Astrocyte (in vitro differentiated cells and primary cell): Measurements from ENCODE around the gene PRPF31. TPM values are rescaled to one million over a fixed set of nuclear protein-coding genes. Genes with fewer than 3 reads are reported as not detected.

Experiments
- DNase-seq: peaks from one replicate; pipeline ENCODE4 v3.0.0-alpha.2; 2010; ENCODE audit warnings: low read depth
- FAIRE-seq: peaks from 2 replicates; lab custom pipeline; 2011; peaks lifted over from hg19 to GRCh38; lab: Jason Lieb, UNC
- H2AFZ ChIP-seq: 2 replicates; pipeline ENCODE4 v1.6.0; 2012; ENCODE audit warnings: low read depth, low read length, inconsistent platforms
- H3K27ac ChIP-seq: 2 replicates; pipeline ENCODE4 v1.5.1; 2011; ENCODE audit warnings: low read depth, low read length, inconsistent platforms
- H3K27me3 ChIP-seq: 2 replicates; pipeline ENCODE4 v1.6.0; 2011; ENCODE audit warnings: low read length, inconsistent platforms; ENCODE audit not compliant: insufficient read depth
- H3K36me3 ChIP-seq: 2 replicates; pipeline ENCODE4 v1.5.1; 2011; ENCODE audit warnings: low read length, inconsistent platforms; ENCODE audit not compliant: insufficient read depth
- H3K4me1 ChIP-seq: 2 replicates; pipeline ENCODE4 v1.5.1; 2011; ENCODE audit warnings: low read length, inconsistent platforms; ENCODE audit not compliant: insufficient read depth
- H3K4me2 ChIP-seq: 2 replicates; pipeline ENCODE4 v1.6.0; 2012; ENCODE audit warnings: low read length, inconsistent platforms
- H3K4me3 ChIP-seq: 2 replicates; pipeline ENCODE4 v1.5.1; 2011; ENCODE audit warnings: low read depth, mild to moderate bottlenecking, low read length, inconsistent platforms; ENCODE audit not compliant: insufficient read depth
- H3K79me2 ChIP-seq: 2 replicates; pipeline ENCODE4 v1.6.0; 2012; ENCODE audit warnings: mild to moderate bottlenecking, low read length, inconsistent platforms; ENCODE audit not compliant: insufficient read depth
- H3K9ac ChIP-seq: 2 replicates; pipeline ENCODE4 v1.6.0; 2012; ENCODE audit warnings: mild to moderate bottlenecking, low read length, inconsistent platforms
- H3K9me3 ChIP-seq: 2 replicates; pipeline ENCODE4 v1.5.1; 2012; ENCODE audit warnings: low read depth, mild to moderate bottlenecking, low read length, inconsistent platforms; ENCODE audit not compliant: insufficient read depth
- H4K20me1 ChIP-seq: 2 replicates; pipeline ENCODE4 v1.6.0; 2012; ENCODE audit warnings: low read length, inconsistent platforms; ENCODE audit not compliant: insufficient read depth
- H3K27ac Mint-ChIP-seq: one replicate; pipeline ENCODE4 v1.8.0; 2021; ENCODE audit warnings: mild to moderate bottlenecking, mixed read lengths; ENCODE audit not compliant: unreplicated experiment
- H3K27me3 Mint-ChIP-seq: one replicate; pipeline ENCODE4 v1.8.0; 2021; ENCODE audit warnings: low read depth, mixed read lengths; ENCODE audit not compliant: unreplicated experiment
- H3K36me3 Mint-ChIP-seq: one replicate; pipeline ENCODE4 v1.8.0; 2021; ENCODE audit warnings: low read depth, mixed read lengths; ENCODE audit not compliant: unreplicated experiment
- H3K4me1 Mint-ChIP-seq: one replicate; pipeline ENCODE4 v1.8.0; 2021; ENCODE audit warnings: low read depth, mixed read lengths; ENCODE audit not compliant: unreplicated experiment
- H3K4me3 Mint-ChIP-seq: one replicate; pipeline ENCODE4 v1.8.0; 2021; ENCODE audit warnings: mild to moderate bottlenecking, moderate library complexity, mixed read lengths; ENCODE audit not compliant: unreplicated experiment
- H3K9me3 Mint-ChIP-seq: one replicate; pipeline ENCODE4 v1.8.0; 2021; ENCODE audit warnings: mild to moderate bottlenecking, mixed read lengths; ENCODE audit not compliant: unreplicated experiment
- EZH2 ChIP-seq: IDR thresholded peaks from 2 replicates; pipeline ENCODE4 v1.6.1; 2012; ENCODE audit warnings: mild to moderate bottlenecking, low read length, inconsistent platforms; ENCODE audit not compliant: insufficient read depth
- total RNA-seq: library from RNA; stranded (reverse); gene quantifications from 2 replicates; pipeline ENCODE4 v1.2.1, GENCODE V29; 2021
- TF ChIP-seq, protein P1 (sequence below): IDR thresholded peaks from 2 replicates; pipeline ENCODE4 v1.5.1; 2011; ENCODE audit warnings: low read depth, mild to moderate bottlenecking, inconsistent platforms, low read length, moderate library complexity; ENCODE audit not compliant: insufficient read depth

Gene PRPF31
- total RNA-seq, 1 donor from 2014 or later: 67.2 TPM

DNA sequence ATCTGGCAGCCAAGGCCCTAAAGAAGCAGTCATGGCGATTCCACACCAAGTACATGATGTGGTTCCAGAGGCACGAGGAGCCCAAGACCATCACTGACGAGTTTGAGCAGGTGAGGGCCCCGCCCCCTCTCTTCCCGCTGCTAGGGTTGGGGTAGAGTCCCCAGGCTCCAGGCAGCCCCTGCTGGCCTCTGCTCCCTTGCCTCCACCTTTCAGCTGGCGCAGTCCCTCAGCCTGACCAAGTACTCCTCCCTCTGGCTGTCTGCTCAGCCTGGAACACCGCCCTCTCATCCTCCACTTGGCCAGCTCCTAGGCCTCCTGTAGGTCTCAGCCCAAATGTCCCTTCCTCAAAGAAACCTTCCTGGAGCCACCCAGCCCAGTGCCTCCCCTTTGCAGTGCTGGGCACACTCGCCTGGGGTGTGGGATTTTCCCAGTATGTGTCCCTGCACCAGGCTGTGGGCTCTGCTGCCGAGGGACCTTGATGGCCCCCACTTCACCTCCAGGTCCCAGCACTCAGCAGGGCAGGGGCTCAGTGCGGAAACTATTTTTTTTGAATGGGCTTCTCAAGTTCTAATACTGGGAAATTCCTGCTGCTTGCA is 38.3 kb downstream of the PRPF31 start:
- Mint-ChIP-seq H3K36me3 (peaks cover 14% of the 10 kb centered on the region), H3K27ac (no peak overlapping the region), H3K27me3 (no peaks in the 10 kb centered on the region), H3K4me3 (peak overlapping the region; percentile 20), H3K9me3 (no peaks in the 10 kb centered on the region), H3K4me1 (peaks cover 5% of the 10 kb centered on the region)
- TF ChIP-seq, protein P1, sequence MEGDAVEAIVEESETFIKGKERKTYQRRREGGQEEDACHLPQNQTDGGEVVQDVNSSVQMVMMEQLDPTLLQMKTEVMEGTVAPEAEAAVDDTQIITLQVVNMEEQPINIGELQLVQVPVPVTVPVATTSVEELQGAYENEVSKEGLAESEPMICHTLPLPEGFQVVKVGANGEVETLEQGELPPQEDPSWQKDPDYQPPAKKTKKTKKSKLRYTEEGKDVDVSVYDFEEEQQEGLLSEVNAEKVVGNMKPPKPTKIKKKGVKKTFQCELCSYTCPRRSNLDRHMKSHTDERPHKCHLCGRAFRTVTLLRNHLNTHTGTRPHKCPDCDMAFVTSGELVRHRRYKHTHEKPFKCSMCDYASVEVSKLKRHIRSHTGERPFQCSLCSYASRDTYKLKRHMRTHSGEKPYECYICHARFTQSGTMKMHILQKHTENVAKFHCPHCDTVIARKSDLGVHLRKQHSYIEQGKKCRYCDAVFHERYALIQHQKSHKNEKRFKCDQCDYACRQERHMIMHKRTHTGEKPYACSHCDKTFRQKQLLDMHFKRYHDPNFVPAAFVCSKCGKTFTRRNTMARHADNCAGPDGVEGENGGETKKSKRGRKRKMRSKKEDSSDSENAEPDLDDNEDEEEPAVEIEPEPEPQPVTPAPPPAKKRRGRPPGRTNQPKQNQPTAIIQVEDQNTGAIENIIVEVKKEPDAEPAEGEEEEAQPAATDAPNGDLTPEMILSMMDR: no peak
- TF ChIP-seq EZH2: no peak
- DNase-seq (no peak), FAIRE-seq (no peak)
- Histone ChIP-seq H3K9ac (no peak overlapping the region), H3K4me3 (no peak overlapping the region), H3K27me3 (no peaks in the 10 kb centered on the region), H3K27ac (no peak overlapping the region), H3K9me3 (no peaks in the 10 kb centered on the region), H3K4me2 (no peak overlapping the region), H3K36me3 (peaks cover 48% of the 10 kb centered on the region), H3K79me2 (peaks cover 16% of the 10 kb centered on the region), H2AFZ (no peak overlapping the region), H3K4me1 (peaks cover 21% of the 10 kb centered on the region), H4K20me1 (peaks cover 62% of the 10 kb centered on the region)

DNA sequence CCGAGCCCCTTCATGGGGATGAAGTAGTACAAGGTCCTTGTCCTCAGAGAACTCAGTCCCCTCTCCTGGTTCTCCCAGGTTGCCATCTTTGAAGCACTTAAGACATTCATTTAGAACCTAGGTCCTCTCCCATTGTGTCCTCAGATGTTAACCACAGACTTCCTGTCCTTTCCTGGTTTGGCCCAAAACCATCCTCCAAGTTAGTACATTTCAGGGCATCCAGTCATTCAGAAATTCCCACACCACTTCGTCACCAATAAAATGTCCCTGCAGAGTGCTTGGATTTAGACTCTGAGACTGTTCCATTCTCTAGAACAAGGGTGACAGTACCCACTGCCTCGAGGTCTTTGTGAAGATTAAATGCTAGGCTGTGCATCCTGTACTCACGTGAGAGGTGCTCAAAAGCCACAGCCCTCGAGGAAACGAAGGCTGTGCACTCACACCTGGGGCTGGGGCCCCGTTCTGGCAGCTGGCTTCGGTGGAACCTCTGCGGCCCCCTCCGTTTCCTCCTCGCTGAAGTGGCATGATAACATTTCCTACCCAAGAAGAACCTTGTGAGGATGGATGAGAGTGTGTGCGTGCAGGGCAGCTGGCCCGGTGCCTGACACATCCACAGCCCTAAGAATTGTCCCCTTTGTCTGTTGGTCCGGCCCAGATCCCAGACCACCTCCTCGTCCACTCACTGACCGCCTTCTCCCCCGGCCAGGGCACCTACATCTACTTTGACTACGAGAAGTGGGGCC is 39.2 kb downstream of the PRPF31 start:
- H3K4me3 ChIP-seq: no peak overlapping the region
- peaks cover 41% of the 10 kb centered on the region for H3K36me3 ChIP-seq
- peaks cover 54% of the 10 kb centered on the region for H4K20me1 ChIP-seq
- Mint-ChIP-seq H3K27ac (peak overlapping the region; percentile 58), H3K27me3 (no peaks in the 10 kb centered on the region), H3K4me1 (peaks cover 5% of the 10 kb centered on the region), H3K4me3 (no peak overlapping the region), H3K9me3 (no peaks in the 10 kb centered on the region), H3K36me3 (peaks cover 11% of the 10 kb centered on the region)
- peak overlapping the region; percentile 30 for H3K4me2 ChIP-seq
- DNase-seq (peak; percentile 49), FAIRE-seq (no peak)
- H3K27me3 ChIP-seq: no peaks in the 10 kb centered on the region
- H3K27ac ChIP-seq: peak overlapping the region; percentile 39
- no peaks in the 10 kb centered on the region for H3K9me3 ChIP-seq
- no peak overlapping the region for H2AFZ ChIP-seq
- TF ChIP-seq EZH2: no peak
- peaks cover 18% of the 10 kb centered on the region for H3K79me2 ChIP-seq
- H3K4me1 ChIP-seq: peaks cover 25% of the 10 kb centered on the region
- H3K9ac ChIP-seq: peak overlapping the region; percentile 29

DNA sequence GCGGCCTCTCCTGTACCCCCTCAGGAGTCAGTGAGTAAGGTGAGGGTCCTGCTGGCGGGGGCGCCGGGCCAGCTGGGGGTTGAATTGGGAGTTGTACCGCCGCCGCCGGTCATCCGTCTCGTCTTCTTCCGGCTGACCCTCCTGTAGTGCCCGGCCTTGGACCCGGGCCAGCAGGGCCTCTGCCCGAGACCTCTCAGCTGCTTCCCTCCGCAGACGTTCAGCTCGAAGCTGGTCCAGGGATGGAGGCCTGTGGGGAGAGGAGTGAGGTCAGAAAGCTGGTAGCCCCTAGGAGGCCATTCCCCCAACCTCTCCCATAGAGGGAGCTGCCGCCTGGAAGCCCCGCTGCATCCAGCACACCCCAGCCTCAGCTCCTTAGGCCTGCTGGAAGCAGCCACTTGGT is 40.1 kb downstream of the PRPF31 start:
- Histone ChIP-seq H3K27me3 (no peaks in the 10 kb centered on the region), H3K27ac (no peak overlapping the region), H3K9me3 (no peaks in the 10 kb centered on the region), H3K4me3 (no peak overlapping the region), H4K20me1 (peaks cover 48% of the 10 kb centered on the region), H3K36me3 (peaks cover 39% of the 10 kb centered on the region), H3K79me2 (peaks cover 18% of the 10 kb centered on the region), H2AFZ (no peak overlapping the region), H3K9ac (no peak overlapping the region), H3K4me1 (peaks cover 30% of the 10 kb centered on the region), H3K4me2 (no peak overlapping the region)
- Mint-ChIP-seq H3K4me3 (no peak overlapping the region), H3K36me3 (peaks cover 10% of the 10 kb centered on the region), H3K27ac (no peak overlapping the region), H3K9me3 (no peaks in the 10 kb centered on the region), H3K4me1 (peaks cover 8% of the 10 kb centered on the region), H3K27me3 (no peaks in the 10 kb centered on the region)
- DNase-seq (no peak), FAIRE-seq (no peak)
- TF ChIP-seq, protein P1: no peak
- TF ChIP-seq EZH2: no peak
